GM18511 (cell line): ENCODE data around the gene DSCAML1.

Experiments
- ATAC-seq: cut with Tn5 transposase; IDR thresholded peaks from one replicate; pipeline ENCODE4 v1.9.1; 2021; ENCODE audit warnings: mild to moderate bottlenecking, moderate library complexity; ENCODE audit not compliant: unreplicated experiment

DSCAML1 gene

DNA sequence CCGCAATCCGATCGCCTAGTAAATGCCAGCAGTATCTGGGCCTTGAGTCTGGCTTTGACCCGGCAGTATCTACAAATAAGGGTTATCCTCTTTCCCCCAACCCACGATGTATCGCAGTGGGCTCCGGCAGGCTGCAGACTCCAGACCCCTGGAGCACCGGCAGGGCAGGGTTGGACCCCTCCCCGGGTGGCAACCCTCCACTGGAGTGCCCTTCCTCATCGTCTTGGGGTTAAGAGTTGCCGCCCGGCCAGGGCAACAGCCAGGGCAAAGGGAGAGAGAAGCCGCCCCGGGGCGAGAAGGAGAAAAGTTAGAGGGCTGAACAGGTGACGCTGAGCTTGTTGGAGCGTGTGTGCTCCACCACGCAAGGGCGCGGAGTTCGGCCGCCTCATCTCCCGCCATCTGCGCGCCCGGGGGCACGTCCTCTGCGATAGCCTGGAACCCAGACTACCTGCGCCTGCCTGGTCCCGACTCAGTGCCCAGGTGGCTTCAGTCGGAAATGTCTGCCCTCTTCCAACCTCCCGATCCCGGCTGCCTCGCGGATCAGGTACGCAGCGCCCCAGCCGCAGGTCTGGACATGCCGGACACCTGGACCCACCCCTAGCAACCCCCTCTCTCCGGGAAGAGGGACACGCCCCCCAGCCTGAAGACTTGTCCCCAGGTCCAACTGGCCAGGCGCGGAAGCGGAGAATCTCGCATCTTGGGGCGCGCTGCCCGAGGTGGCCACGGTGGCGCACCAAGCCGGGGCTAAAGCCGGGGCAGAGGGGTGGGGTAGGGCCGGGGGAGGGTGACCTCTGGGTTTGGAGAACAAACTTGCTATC is 1.2 kb downstream of the DSCAML1 start:
- no peak for ATAC-seq

DNA sequence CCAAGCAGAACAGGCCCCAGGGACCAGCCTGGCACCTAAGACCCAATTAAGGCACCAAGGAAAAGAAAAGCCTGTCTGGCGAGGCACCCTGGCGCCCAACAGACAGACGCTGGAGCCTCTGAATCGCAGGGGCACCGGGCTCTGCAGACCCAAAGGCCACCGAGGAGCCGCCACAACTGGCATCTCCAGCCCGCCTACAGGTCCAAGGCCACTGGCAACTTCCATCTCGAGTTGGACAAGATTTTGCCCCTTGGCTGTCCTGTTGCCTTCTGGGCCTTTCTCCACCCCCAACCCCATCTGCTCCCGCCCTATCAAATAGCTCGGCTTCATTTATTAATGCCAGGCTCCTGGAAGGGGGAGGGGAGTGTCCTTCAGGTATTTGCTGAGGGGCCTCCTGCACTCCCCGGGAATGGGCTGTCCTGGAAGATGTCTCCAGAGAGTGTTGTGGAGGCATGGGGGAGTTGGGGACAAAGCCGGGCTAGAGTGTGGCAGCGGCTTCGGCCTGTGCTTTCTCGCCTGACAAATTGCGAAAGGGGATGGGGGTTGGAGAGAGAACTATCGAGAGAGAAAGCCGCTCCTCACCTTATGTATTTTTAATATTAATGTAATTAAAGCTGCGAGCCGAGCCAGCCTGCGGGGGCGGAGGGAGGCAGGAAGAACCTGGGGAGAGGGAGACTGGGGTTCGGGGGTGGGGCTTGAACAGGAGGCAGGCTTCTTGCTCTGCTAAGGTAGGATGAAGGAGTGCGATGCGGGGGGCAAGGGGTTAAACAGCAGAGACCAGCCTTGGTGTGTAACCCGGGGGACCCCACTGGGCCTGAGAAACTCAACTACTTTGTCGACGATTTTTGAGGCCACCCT is 2.0 kb downstream of the DSCAML1 start:
- no peak for ATAC-seq

GRCh38 chr11:117794135-117794534 is 2.9 kb downstream of the DSCAML1 start:
- ATAC-seq, result no peak

- no peak for ATAC-seq
Measured at GRCh38 chr11:117793583-117793982, 3.4 kb downstream of the DSCAML1 start.

DNA sequence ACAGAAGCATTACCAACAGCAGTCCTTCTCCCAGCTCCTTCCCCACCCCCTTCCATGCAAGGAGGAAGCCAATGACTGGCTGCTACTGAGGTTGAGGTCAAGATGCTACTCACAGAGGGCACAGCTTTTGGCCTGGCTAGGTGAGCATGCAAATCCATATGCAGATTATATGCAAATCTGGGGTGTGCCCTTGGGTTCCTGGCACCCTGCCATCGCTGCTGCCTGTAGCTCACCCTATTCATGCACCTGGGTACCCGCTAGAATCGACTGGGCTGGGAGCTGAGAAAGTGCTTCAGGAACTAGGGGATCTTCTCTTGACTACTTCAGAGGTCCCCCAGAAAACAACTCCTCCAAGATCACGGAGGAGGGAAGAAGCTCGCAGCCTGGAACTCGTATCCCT is 4.0 kb downstream of the DSCAML1 start:
- ATAC-seq, result no peak

GRCh38 chr11:117792241-117792640 is 4.8 kb downstream of the DSCAML1 start:
- ATAC-seq, result no peak

DNA sequence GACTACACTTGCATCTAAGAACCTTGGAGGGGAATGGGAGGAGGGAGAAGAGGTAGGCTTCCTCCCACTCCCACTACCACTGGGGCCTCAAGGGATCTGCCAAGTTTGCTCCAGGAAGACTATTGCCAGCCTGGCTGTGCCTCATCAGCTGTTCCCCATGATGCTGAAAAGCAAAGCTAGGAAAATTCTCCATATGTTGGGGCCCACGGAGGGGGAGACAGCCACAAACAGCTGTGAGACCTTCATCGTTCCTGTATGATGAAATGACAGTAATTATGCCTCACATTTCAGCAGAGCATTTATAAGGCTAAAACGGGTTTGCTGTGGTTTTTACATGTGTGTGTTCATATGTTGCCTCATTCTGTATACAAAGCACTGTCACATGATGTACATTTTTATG is 6.7 kb downstream of the DSCAML1 start:
- ATAC-seq, result no peak

DNA sequence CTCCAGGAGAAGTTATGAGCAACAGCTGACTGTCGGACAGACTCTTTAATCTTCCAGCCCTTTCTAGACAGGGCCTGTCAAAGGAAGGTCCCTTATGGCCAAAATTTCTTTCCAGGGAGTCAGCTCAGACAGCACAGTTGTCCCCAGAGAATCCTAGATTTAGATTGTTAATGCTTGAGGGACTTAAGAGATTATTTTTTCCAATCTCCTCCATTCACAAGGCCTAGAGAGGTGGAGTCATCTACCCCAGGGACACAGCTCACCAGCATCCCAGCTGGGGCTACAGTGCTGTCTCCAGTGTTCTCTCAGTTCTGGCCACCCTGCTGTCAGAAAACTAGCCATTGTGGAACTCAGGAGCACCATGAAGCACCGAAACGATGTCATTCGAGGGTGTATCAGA is 7.8 kb downstream of the DSCAML1 start:
- no peak for ATAC-seq

DNA sequence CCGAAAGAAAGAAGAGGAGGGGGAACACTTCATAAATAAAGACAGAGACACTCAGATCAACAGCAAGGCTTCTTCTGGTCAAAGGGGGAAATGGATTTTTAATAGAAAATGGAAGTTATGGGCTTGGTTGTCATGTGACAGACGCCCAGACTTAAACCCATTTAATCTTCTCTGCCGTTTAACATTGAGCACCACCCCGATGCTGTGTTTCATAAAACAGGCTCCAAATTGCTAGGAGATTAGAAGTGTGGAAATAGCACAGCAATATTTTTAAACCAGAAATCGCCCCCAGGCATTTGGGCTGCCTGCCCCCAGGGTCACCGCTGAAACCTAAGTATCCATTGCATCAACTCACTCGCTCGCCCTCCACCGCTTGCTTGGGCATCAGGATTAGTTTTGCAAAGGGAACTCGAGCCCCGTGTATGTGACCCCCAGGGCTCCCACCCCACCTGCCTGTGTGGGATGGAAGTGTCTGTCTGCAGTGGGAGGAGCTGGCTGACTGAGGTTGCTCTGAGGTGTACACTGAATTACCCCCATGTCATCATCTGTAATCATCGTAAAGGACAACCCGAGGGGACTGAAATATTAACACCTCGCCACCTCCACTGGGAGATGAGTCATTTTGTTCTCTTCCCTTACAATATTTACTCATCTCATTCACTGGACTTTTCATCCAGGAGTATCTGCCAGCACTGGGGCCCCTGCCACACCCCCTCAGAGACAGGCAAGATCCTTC is 10.7 kb downstream of the DSCAML1 start:
- ATAC-seq, result no peak

DNA sequence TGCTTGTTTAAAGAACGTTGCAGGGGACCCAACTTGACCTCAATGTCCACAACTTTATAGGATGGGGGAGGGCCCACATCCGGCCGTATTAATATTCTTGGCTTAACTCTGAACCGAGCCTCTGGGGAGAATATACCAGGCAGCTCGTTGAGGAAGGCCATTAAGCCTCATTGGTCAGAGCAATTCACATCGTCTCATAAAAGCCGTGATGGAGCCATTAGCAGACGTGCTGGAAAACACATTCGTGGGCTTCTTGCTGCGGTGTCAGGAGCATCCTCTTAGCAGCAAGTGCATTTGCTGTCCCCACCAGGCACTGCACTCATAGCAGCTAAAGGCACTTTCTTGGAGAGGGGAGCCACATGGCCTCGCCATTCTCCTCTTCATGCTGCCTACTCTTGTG is 14.9 kb downstream of the DSCAML1 start:
- no peak for ATAC-seq

GRCh38 chr11:117781627-117782026 is 15.4 kb downstream of the DSCAML1 start:
- ATAC-seq, result no peak

GRCh38 chr11:117780456-117780855 is 16.6 kb downstream of the DSCAML1 start:
- ATAC-seq, result no peak

- ATAC-seq, result no peak
Measured at GRCh38 chr11:117774553-117774952, 22.5 kb downstream of the DSCAML1 start.

GRCh38 chr11:117772360-117772759 is 24.7 kb downstream of the DSCAML1 start:
- ATAC-seq, result no peak

- no peak for ATAC-seq
Measured at GRCh38 chr11:117771841-117772240, 25.2 kb downstream of the DSCAML1 start.

GRCh38 chr11:117771197-117771596 is 25.8 kb downstream of the DSCAML1 start:
- no peak for ATAC-seq

DNA sequence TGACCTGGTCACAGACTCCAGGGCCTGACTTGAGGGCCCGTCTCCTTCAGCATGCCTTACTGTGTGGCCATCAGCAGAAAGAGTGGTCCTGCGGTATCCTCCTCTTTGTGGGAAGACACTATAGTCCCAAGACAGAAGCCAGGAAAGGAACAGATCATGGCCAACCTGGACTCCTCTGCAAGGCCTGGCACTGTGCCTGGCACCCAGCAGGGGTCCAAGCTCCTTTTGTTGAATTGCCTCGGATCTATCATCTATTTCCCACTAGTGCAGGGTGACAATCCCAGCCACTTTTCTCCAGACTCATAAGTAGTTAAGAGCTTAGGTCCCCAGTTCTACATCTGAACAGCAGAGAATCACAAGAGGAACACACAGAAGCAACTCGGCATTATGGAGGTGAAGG is 27.0 kb downstream of the DSCAML1 start:
- no peak for ATAC-seq

DNA sequence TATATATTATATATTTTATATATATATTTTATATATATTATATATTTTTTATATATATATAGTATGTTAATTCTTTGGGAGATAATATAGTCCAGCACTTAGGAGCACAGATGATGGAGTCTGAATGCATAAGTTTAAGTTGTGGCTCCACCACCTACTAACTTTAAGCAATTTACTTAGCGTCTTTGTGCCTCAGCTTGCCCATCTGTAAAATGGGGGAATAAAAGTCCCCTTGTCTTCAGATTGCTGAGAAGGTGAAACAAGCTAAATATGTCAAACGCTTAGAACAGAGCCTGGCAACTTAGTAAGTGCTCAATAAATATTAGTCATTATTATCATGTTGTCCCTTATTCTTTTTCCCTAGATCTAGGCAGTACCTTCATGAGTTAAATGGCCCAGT is 27.5 kb downstream of the DSCAML1 start:
- ATAC-seq, result no peak

DNA sequence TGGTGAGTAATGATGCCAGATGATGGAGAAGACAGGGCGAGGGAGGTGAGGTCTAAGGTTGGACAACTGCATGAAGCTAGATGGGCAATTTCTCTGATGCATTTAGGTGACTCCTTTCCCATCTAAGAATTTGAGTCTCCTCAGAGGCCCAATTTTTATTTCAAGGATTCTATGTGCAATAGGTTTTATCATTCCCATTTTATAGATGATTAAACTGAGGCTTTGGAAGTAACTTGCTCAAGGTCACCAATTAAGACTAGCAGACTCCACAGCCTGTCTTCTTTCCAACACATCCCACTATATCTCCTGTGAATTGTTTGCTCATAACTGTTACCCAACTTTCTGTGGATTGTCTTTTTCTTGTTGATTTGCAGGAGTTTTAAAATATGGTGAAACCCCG is 28.5 kb downstream of the DSCAML1 start:
- no peak for ATAC-seq

DNA sequence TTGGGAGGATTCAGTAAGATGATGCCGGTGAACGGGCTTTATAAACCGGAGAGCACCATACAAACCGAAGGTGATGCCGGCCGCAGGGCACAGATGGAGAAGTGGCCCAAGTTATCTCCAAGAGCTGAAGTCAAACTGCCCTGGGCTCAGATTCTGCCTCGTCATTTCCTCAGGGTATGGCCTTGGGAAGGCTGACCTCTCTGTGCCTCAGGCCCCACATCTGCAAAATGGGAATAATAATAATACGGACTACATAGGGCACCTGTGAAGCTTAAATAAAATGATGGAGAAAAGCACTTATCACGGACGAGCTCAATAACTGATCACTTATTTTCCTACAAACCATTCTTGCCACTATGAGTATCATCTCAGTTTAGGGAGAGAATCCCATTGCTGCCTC is 29.9 kb downstream of the DSCAML1 start:
- no peak for ATAC-seq

DNA sequence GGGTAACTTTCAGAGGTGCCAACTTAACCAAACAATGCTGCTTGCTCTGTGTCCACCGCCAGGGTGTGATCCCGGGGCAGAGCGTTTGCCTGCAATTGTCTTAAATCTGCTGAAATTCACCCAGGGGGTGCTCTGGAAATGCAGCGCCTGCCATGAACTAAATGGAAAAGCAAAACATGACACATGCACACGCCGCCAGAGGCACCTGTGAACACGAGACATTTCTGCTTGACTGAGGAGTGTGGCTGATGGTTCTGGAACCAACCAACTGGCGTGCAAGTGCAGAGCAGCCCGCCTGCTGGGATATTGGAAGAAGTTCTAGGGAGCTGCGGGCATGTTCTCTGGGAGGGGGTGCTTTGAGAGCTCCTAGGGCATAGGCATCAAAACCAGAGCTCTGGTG is 30.4 kb downstream of the DSCAML1 start:
- ATAC-seq, result no peak
